GM15510 (cell line): ENCODE results near the gene CHSY3.

Experiments
- POLR2A ChIP-seq: IDR thresholded peaks from 3 replicates; pipeline ENCODE4 v1.6.1; 2011; ENCODE audit warnings: borderline replicate concordance; ENCODE audit not compliant: insufficient read length; ENCODE audit errors: extremely low read depth

CHSY3 gene

DNA sequence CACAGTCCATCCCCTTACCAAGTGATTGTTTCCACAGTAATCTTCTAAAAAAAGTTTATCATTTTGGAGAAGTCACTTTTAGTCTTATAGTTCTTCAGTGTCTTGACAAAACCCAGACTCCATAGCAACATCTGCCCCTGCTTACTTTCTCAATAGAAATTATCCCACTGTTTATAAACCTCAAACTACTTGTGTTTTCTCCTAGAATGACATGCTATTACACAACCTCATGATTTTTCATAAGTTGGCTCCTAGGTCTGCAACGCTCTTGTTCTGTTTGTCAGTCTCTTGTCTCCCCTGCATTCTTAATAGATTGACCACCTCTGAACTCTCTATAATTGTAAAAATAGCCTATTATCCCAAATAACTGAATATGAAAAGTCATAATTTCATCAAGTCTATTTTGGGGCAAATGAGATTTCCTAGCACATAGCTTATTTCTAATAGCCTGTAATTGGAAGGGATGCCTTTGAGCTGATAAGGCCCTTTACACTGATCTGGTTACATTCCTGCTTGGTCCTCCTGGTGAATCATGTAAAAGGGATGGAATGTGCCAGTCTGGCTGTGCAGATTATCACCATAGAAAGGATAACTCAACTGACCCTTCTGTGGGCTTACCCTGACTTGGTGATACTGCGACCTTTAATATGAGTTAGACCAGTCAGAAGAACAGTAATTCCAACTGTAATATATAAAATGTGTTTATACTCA is 69.6 kb downstream of the CHSY3 start:
- TF ChIP-seq POLR2A: no peak

DNA sequence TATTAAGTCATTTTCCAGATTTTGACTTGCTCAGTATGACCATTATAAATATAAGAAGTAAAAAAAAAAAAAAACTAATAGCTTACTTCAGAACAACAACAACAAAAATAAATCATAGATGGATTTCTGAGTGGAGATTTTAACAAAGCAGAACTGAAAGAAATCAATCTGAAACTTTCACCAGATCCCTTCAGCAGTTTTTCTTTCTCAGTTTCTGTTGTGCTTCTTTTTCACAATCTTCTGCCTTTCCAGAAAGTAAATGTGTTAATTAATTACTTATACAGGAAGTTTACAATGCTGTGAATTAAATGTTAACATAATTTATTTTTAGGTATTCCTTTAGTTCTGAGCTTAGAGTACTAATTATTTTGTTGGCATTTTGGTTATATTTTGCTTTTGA is 73.5 kb downstream of the CHSY3 start:
- TF ChIP-seq POLR2A: no peak

DNA sequence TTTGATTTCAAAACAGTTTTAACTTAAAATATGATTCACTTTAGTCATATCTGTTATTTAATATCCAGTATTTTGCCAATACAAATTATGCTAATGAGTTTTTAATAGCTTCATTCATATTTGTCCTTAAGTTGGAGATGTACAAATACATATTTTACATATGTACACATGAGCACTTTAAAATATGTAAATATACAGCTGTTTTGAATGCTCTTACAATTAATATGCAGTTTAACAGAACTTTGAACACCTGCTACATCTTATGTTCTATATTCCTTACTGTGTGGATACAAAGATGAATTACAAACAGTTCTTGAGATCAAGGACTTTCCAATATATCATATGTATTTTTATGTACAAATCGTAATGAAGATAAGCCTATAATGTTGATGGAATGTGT is 74.0 kb downstream of the CHSY3 start:
- TF ChIP-seq POLR2A: no peak

DNA sequence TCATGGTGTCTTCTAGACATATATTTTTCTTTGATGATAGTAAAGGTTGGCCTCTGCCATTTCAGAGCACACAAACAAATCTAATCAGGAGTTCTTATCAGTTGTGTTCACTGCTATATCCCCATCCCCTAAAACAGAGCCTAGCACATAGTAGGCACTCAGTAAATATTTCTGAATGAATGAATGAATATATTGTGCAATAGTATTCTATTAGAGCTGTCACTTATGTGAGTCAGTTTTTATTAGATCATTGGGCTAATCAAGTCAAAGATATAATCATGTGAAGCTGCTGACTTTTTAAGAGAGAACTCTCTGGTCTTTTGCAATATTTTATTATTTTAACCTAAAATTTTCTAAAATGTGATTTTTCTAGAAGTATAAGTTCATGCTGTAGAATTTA is 84.2 kb downstream of the CHSY3 start:
- no peak for TF ChIP-seq POLR2A

DNA sequence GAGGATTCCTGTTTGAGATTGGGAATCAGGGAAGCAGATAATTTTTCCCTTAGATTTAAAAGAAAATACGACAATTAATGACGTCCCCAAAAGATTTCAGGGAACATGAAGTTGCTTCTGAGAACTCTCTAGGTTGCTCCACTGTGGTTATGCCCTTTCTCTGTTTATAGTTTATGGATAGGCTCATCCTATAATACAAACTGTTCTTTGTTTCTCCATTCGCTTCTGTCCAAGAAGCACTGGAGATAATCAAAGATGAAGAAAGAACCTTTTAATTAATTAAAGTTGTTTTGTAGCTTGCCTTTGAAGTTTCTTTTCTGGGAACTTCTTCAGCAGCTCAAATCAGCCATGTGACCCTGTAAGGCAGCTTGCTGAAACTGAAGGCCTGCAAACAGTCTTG is 87.5 kb downstream of the CHSY3 start:
- TF ChIP-seq POLR2A: no peak

DNA sequence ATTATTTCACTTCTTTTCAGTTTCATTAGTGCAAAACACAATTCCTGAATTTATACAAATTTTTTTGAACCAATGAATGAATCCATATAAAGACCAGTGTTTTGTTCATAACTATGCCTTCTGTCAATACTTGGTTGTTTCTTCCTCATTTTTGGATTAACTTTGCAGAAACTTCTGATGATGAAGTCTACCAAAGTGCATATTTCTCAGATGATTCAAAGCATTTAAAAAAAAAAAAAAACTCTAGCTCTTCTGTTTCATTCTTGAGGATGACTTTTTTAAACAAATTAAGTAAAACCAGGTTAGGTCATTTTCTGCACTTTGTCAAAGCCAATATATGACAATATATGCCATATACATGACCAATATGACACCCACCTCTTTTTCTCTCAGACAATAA is 92.6 kb downstream of the CHSY3 start:
- no peak for TF ChIP-seq POLR2A

DNA sequence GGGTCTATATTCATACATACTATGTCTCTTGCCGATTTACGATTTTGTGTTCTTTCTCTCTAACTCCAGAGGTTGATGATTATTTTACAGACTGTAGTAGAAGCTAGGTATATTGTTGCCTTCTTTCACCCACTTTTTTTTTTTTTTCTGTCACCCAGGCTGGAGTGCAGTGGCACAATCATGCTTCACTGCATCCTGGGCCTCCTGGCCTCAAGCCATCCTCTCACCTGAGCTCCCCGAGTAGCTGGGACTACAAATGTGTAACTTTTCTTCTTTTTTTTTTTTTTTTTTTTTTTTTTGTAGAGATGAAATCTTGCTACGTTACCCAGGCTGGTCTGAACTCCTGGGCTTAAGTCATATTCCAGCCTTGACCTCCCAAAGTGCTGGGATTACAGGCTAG is 96.2 kb downstream of the CHSY3 start:
- TF ChIP-seq POLR2A: no peak

DNA sequence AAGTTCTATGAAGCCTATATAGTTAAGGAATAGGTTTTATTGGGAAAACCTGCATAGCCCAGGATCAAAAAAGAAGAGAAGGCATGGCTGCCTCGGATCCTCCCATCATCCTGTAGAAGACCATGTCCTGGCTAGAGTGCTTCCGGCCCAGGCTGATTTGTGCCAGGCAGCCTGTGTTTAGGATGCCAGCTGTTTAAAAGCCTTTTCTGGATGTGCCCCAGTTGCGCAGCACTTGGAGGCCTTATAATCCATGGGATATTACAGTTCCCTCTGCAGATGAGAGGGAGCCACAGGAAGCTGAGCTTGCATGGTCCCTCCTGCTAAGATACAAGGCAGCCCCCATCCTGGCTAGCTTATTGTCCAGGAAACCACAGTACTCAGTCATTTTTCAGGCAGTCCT is 97.9 kb downstream of the CHSY3 start:
- no peak for TF ChIP-seq POLR2A

DNA sequence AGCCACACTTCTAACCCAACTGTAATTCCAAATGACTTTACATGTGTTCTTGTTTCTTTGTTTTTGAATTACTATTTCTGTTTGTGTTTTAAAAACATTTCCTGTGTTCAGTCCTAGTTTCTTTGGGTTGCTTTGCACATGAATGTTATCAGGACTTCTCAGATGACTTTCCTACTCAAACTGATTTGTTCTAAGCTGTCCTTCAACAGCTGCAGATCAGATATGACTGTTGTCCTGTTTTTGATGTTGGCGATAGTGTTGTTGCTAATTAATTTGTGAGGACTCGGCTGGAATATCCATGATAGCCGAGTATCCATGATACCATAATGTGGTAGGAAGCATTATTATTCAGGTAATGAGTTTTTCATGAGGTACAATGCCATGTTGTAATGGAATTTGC is 98.6 kb downstream of the CHSY3 start:
- TF ChIP-seq POLR2A: no peak

DNA sequence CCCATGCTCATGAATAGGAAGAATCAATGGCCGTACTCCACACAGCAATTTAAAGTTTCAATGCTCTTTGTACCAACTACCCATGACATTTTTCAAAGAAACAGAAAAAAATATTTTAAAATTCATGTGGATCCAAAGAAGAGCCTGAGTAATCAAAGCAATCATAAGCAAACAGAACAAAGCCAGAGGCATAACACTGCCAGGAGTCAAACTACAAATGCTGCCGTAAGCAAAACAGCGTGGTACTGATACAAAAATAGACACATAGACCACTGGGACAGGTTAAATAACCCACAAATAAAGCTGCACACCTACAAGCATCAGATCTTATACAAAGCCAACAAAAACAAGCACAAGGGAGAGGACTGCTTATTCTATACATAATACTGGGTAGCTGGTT is 107.7 kb downstream of the CHSY3 start:
- TF ChIP-seq POLR2A: no peak

DNA sequence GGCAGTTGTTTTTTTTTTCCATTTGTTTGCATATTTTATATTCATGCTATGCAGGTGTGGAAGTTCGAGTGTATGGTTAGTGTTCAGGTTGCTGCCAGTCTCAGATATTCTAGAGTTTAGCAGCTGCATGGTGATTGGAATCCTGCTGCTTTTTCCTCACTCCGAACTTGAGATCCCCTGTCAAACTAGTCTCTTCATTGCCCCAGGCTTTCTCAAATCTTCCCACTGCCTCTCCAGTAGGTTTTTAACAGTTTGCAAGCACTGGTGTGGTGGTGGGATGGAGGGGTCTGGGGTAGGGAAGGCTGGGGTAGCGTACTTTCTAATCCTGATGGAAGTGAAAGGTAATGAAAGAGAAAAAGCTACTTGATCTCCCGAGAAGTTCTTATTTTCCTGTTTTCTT is 112.9 kb downstream of the CHSY3 start:
- no peak for TF ChIP-seq POLR2A

DNA sequence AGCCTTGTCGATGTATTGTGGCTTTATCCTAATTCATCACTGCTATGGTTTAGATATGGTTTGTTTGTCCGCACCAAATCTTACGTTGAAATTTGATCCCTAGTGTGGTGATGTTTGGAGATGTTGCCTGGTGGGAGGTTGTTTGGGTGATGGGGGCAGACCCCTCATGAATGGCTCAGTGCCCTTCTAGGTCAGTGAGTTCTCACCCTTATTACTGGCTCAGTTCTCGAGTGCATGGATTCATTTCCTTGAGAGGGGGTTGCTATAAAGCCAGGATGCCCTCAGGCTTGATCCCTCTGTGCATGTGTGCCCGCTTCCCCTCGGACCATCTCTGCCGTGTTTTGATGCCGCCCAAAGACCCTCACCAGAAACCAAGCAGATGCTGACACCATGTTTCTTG is 114.4 kb downstream of the CHSY3 start:
- no peak for TF ChIP-seq POLR2A

DNA sequence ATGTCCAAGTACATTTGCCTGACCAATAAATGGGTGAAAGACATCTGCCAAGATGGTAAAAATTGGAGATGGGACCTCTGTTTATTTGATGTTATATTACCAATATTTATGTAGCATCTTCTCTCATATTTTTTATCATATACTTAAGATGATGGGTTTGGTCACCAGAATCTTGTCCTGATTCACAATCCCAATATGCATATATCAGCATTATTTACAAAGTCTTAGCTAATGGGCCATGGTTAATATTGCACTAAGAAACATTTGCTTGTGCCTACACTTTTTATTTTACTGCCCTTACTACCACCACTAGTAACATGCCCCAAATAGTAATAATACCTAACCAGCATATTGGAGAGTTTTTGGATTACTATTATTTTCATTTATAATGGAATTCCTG is 116.7 kb downstream of the CHSY3 start:
- TF ChIP-seq POLR2A: no peak

DNA sequence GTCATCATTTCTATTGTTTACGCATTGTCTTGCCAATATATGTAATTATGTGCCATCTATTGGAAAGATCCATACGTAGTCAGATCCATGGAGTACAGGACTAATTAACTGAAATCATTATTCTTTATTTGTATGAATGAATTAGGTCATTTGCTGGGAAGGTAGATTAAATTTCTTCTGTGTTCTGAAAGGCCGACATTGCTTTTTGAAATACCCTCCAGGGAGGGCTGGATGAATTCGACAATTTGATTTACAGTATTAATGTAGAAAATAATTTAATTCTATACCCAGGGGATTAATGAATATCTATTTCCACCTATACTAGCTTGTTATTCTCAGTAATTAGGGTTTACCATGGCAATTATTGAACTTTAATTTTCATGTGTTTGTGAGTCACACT is 117.6 kb downstream of the CHSY3 start:
- no peak for TF ChIP-seq POLR2A

DNA sequence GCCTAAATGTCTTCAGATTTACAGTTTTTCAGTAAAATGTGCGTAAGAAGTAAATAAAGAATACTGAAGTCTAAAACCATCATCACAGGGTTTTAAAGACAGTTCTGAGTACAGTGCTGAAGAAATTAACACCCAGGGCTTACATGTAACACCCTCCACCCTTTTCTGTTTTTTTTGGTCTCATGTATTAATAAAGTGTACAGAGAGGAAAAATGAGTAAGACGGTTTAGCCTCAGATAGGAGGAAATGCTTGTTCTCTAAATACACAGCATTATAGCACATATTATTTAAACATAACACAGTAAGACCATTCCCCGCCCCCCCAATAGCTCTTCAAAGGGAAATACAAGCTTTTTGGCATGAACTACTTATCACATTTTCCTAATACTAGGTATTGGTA is 119.3 kb downstream of the CHSY3 start:
- TF ChIP-seq POLR2A: no peak

DNA sequence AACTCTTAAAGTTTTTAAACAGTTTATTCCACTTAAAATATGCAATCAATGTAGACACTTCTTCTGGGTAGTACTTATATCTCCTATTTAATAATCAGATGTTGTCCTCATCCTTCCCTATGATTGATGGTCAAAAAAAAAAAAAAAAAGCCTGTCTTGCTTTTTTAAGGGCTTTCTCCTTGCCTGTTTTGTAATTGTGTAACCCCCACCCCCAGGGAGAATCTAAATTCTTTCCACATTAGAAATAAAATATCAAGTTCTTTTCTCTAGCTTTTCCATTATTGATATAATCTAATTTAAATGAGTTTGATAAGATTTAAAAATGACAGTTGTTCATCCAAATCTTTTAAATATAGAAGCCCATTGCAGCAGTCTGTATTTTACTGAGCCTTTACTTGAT is 119.7 kb downstream of the CHSY3 start:
- TF ChIP-seq POLR2A: no peak

DNA sequence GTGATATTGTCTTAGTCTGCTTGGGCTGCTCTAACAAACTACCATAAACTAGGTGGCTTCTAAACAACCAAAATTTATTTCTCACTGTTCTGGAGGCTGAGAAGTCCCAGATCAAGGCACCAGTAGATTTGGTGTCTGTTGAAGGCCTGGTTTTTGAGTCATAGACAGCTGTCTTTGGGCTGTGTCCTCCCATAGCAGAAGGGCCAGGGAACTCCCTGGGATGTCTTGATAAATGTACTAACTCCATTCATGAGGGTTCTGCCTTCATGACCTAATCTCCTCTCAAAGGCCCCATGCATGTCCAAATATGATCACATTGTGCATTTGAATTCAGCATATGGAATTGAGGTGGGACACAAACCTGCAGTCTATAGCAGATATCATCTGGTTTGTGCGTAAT is 121.2 kb downstream of the CHSY3 start:
- no peak for TF ChIP-seq POLR2A

DNA sequence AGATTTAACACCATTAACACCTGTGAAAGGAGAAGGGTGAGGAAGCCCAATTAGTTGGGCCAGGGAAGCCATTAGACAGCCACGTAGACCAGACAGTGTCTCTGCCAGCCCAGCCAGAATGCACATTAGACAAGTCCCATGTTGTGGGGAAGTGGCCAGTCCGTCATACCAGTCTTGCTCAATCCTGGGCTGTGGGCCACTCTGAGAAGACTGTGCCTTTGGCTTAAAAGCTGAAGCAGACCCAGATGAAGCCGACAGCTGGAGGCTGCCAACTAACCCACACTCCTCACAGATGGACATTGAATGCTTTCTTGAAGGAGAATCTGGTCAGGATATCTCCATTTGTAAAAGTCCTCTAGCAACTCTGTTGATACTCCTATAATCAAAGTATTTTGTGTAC is 128.5 kb downstream of the CHSY3 start:
- no peak for TF ChIP-seq POLR2A

DNA sequence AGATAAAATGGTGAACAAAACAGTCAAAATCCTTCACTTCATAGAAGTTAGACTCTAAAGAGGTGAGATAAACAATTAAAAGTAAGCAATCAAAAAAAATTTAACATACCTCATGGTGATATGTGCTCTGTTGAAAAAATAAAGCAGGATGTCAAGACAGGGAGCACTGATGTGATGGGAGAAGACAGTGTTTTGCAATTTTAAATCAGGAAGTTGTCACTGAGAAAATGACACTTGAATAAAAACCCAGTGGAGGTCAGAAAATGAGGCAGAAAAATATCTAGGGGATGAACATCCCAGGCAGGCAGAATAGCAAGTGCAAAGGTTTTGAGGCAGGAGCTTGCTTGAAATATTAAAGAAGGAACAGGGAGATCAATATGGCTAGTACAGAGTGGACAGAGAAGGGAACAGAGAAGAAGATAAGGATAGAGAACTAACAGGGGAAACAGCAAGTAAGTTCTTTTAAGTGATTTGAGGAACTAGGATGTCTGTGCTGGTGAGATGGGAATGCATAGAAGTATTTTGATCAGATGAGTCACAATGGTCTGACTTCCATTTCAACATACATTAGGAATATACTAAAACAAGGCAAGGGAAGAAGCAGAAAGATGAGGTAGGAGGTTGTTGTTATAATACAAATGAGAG is 130.4 kb downstream of the CHSY3 start:
- no peak for TF ChIP-seq POLR2A
